ENCODE measurements around the gene RIMS4. TPM values are rescaled to one million over a fixed set of nuclear protein-coding genes. Genes with fewer than 3 reads are reported as not detected.
"Not testable (repeated sequence)": the region's sequence is repeated elsewhere in the genome, so short reads cannot be mapped to it uniquely, and the experiment has no call there.

The RIMS4 gene
- total and polyA plus RNA-seq, 2 of the 8 experiments (the other 6 are each of a cell fraction or from before 2014, with no cell fraction given) = 13.3 to 44.2 TPM

DNA sequence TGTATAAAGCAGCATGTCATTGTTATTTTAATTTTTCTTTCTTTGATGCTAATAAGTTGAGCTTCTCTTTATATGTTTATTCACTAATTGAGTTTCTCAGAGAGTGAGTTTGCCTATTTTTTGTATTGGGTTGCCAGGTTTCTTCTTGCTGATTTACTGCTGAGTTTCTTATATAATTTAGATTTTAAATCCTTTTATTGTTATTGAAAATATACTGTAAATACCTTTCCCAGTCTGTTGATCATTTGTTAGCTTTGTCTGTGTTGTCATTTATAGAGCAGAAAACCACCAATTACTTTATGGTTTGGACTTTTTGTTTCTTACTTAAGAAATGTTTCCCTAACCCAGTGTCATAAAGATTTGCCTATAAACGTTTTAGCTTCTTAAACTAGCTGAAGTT lies 17.1 kb upstream of the RIMS4 start (continued):
- TF ChIP-seq, protein P1, sequence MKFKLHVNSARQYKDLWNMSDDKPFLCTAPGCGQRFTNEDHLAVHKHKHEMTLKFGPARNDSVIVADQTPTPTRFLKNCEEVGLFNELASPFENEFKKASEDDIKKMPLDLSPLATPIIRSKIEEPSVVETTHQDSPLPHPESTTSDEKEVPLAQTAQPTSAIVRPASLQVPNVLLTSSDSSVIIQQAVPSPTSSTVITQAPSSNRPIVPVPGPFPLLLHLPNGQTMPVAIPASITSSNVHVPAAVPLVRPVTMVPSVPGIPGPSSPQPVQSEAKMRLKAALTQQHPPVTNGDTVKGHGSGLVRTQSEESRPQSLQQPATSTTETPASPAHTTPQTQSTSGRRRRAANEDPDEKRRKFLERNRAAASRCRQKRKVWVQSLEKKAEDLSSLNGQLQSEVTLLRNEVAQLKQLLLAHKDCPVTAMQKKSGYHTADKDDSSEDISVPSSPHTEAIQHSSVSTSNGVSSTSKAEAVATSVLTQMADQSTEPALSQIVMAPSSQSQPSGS (IDR thresholded peaks at IDR 0.05; ENCODE audit: low read length) = no peak
- TF ChIP-seq SRF (IDR thresholded peaks at IDR 0.05; ENCODE audit: low read depth, low read length) = no peak
- TF ChIP-seq, protein P2, sequence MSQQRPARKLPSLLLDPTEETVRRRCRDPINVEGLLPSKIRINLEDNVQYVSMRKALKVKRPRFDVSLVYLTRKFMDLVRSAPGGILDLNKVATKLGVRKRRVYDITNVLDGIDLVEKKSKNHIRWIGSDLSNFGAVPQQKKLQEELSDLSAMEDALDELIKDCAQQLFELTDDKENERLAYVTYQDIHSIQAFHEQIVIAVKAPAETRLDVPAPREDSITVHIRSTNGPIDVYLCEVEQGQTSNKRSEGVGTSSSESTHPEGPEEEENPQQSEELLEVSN (IDR thresholded peaks at IDR 0.05) = no peak

DNA sequence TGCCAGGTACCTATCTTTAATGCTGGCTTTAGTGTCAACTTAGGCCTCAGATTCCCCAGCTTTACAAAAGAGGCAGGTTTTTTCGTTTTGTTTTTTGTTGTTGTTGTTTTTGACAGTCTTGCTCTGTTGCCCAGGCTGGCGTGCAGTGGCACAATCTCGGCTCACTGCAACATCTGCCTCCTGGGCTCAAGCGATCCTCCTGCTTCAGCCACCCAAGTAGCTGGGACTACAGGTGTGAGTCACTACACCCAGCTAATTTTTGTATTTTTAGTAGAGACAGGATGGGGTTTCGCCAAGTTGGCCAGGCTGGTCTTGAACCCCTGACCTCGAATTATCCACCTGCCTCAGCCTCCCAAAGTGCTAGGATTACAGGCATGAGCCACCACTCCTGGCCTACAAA lies 11.2 kb upstream of the RIMS4 start:
- H3K79me1 ChIP-seq (ENCODE audit: low read depth, low read length); H2BK20ac ChIP-seq (ENCODE audit: low read length); FAIRE-seq; H3K56ac ChIP-seq (replicated peaks; ENCODE audit: insufficient read length, low read depth, low read length); H2BK120ac ChIP-seq (replicated peaks; ENCODE audit: low read depth, low read length); H2AK5ac ChIP-seq (ENCODE audit: low read depth, low read length); H3K27ac ChIP-seq (ENCODE audit: low read depth, low read length); H3K4me3 ChIP-seq (ENCODE audit: extremely low read depth in 1 of 4, insufficient read depth in 2 of 4, low read depth in 3 of 4, low read length in 4 of 4); H3K27me3 ChIP-seq (replicated peaks in 1 of 4; ENCODE audit: control insufficient read depth in 3 of 4, extremely low read depth in 1 of 4, insufficient read depth in 3 of 4, low read length in 3 of 4); H3K18ac ChIP-seq (ENCODE audit: extremely low read depth, low read length); H2BK5ac ChIP-seq (ENCODE audit: low read depth, low read length); H4K91ac ChIP-seq (replicated peaks; ENCODE audit: insufficient read length, low read length); H2BK15ac ChIP-seq (ENCODE audit: low read length); H3K9me3 ChIP-seq (ENCODE audit: insufficient read depth in 2 of 2, low read depth in 1 of 2, low read length in 1 of 2); H3K4ac ChIP-seq (replicated peaks; ENCODE audit: insufficient read length, low read depth, low read length); DNase-seq (ENCODE audit: low read depth in 1 of 2, low spot score in 2 of 2); H2BK12ac ChIP-seq (ENCODE audit: low read depth, low read length); H4K8ac ChIP-seq (ENCODE audit: extremely low read depth, insufficient read depth, low read length); POLR2A ChIA-PET (ENCODE audit: partially characterized antibody); H2AFZ ChIP-seq (ENCODE audit: low read length); H4K20me1 ChIP-seq (replicated peaks in 1 of 2; ENCODE audit: control insufficient read depth in 1 of 2, insufficient read depth in 2 of 2, low read length in 2 of 2); H3K4me2 ChIP-seq (ENCODE audit: insufficient read depth in 1 of 2, low read depth in 2 of 2, low read length in 2 of 2); H4K5ac ChIP-seq (ENCODE audit: insufficient read length, low read depth, low read length); H3K14ac ChIP-seq (ENCODE audit: insufficient read length); H3K9ac ChIP-seq (replicated peaks in 1 of 4; ENCODE audit: extremely low read depth in 1 of 4, low read depth in 3 of 4, low read length in 3 of 4); H3K4me1 ChIP-seq (replicated peaks in 1 of 4; ENCODE audit: control insufficient read depth in 3 of 4, insufficient read depth in 4 of 4, low read length in 3 of 4); H3K23ac ChIP-seq (ENCODE audit: insufficient read length); H3K79me2 ChIP-seq (ENCODE audit: control insufficient read depth in 1 of 2, insufficient read depth in 2 of 2, low read length in 2 of 2); H3K36me3 ChIP-seq (ENCODE audit: control insufficient read depth in 2 of 4, insufficient read depth in 4 of 4, low read length in 3 of 4); H3K23me2 ChIP-seq (ENCODE audit: low read depth, low read length): not testable (repeated sequence)
- CTCF ChIA-PET (ENCODE audit: partially characterized antibody) = interaction anchor here (0.8 to 1.5 kb wide), 2 partner anchors 16 to 36 kb away, joined by 4 to 5 read pairs; no protein-coding TSS in a partner anchor
- 93% methylated on average over 6 of the region's 6 CpGs; no CpG with 5 or more reads in 1 of the 2 experiments for WGBS, 2 experiments (ENCODE audit: extremely low coverage in 1 of 2, insufficient coverage in 1 of 2, insufficient read length in 1 of 2, insufficient replicate concordance in 2 of 2, low coverage in 1 of 2, low lambda C conversion rate in 2 of 2, missing lambda C conversion rate in 1 of 2)

All from H1 (cell line).